GM19035 (cell line): ENCODE data around the gene MCU.
"Not testable (repeated sequence)": the region's sequence is repeated elsewhere in the genome, so short reads cannot be mapped to it uniquely, and the experiment has no call there.

Source experiments
- ATAC-seq: cut with Tn5 transposase; IDR thresholded peaks from one replicate; pipeline ENCODE4 v1.9.1; 2021; ENCODE audit not compliant: unreplicated experiment

Gene MCU

GRCh38 chr10:72686430-72686829 lies 5.5 kb upstream of the MCU start:
- not testable (repeated sequence) for ATAC-seq

- no peak for ATAC-seq
Measured at GRCh38 chr10:72687035-72687434, 4.9 kb upstream of the MCU start.

- no peak for ATAC-seq
Measured at GRCh38 chr10:72688208-72688651, 3.7 kb upstream of the MCU start.

GRCh38 chr10:72689660-72690059 lies 2.3 kb upstream of the MCU start:
- ATAC-seq = no peak

- ATAC-seq = no peak
Measured at GRCh38 chr10:72690071-72690755, 1.7 kb upstream of the MCU start.

GRCh38 chr10:72691470-72691862 lies 477 bp upstream of the MCU start:
- no peak for ATAC-seq

GRCh38 chr10:72692744-72692993 lies 726 bp downstream of the MCU start:
- ATAC-seq = peak; percentile 11

- ATAC-seq = no peak
Measured at GRCh38 chr10:72692994-72693781, 1.2 kb downstream of the MCU start.

- no peak for ATAC-seq
Measured at GRCh38 chr10:72694476-72695369, 2.8 kb downstream of the MCU start.

- ATAC-seq = no peak
Measured at GRCh38 chr10:72695496-72695895, 3.6 kb downstream of the MCU start.

GRCh38 chr10:72697716-72698115 lies 5.8 kb downstream of the MCU start:
- no peak for ATAC-seq

GRCh38 chr10:72702465-72702864 lies 10.5 kb downstream of the MCU start:
- not testable (repeated sequence) for ATAC-seq

- ATAC-seq = no peak
Measured at GRCh38 chr10:72702868-72703581, 11.1 kb downstream of the MCU start.

- ATAC-seq = no peak
Measured at GRCh38 chr10:72704117-72704516, 12.2 kb downstream of the MCU start.

GRCh38 chr10:72709041-72709440 lies 17.1 kb downstream of the MCU start:
- ATAC-seq = no peak

- no peak for ATAC-seq
Measured at GRCh38 chr10:72712136-72712535, 20.2 kb downstream of the MCU start.

- ATAC-seq = no peak
Measured at GRCh38 chr10:72719941-72720592, 28.1 kb downstream of the MCU start.

GRCh38 chr10:72720814-72721660 lies 29.1 kb downstream of the MCU start:
- ATAC-seq = no peak

GRCh38 chr10:72727130-72727529 lies 35.2 kb downstream of the MCU start:
- ATAC-seq = no peak

- ATAC-seq = no peak
Measured at GRCh38 chr10:72728462-72728861, 36.5 kb downstream of the MCU start.
